GM21619 (cell line): Measurements from ENCODE around the gene HLF.

ENCODE experiments used
- ATAC-seq: cut with Tn5 transposase; IDR thresholded peaks from one replicate; pipeline ENCODE4 v1.9.1; 2021; ENCODE audit not compliant: unreplicated experiment

Gene HLF

DNA sequence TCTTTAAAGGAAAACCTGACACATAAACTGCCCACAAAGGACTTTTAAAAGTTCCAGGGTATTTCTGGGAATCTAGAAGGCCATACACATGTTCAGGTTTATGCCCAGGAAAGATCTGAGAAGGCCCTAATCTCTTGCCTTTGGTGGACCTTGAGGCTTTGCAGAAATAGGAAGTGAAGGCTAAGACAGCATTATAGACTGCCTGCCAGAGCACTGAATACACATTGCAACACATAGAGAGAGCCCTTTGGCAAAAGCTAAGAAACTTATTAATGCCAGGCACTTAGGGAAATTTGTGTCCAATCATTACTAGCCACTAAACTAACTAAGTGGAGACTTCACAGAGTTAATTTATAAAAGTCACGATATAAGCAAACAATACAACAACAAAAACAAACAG, 86.5 kb downstream of the HLF start:
- no peak for ATAC-seq

GRCh38 chr17:55354010-55354409, 89.2 kb downstream of the HLF start:
- no peak for ATAC-seq

DNA sequence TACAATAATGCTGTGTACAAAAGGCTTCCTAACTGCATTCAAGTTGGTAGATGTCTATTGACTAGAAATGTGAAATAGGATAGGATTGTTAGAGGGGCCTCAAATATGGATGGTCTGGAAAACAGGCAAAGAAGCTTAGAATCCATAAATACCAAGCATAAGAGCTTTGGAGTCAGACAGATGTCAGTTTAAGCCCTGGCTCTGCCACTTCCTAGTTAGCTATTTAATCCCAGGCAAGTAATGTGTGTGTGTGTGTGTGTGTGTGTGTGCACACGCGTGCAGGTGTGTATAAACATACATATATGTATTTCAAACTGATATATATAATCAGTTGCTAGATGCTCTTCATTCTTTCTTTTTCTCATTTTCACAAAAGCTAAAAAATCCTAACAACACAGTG, 90.2 kb downstream of the HLF start:
- no peak for ATAC-seq

DNA sequence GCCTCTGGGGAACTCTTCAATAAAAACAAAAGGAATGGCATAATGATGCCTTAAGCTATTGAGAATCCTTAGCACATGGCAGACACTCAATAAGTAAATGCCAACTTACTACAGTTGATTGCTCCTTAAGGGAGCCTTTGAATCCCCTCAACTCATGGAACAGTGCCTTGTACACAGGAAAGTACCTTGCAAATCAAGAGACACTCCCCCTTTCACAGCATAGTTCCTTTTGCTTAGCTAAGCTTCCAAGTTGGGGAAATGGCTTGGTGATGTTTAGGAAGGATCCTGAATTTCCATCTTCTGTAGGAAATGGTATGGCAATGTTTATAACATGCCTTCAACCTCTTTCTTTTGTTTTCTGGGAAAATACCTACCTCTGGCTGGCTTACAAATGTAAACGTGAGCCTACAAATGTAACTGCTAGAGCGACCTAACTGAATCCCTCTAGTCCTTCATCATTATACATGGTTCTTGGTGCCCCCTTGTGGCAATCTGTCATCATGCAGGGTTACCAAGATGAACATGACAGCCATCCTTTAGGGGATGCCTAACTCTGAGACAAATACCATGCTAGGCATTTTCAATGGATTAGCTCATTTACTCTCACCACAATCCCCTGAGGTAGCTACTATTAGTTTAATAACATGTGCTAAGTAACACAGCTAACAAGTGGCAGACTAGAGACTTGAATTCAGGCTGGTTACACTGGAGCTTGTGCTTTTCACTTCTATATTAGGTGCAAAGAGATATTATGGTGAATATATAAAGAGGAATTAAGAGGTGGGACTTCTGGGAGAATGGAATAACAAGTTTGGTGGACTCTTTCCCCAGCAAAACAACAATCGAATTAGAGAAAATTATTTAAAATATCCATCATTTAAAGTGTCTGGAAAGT, 91.9 kb downstream of the HLF start:
- peak; percentile 97 for ATAC-seq

- no peak for ATAC-seq
These were observed 96.2 kb downstream of the HLF start for GRCh38 chr17:55360971-55361370.

DNA sequence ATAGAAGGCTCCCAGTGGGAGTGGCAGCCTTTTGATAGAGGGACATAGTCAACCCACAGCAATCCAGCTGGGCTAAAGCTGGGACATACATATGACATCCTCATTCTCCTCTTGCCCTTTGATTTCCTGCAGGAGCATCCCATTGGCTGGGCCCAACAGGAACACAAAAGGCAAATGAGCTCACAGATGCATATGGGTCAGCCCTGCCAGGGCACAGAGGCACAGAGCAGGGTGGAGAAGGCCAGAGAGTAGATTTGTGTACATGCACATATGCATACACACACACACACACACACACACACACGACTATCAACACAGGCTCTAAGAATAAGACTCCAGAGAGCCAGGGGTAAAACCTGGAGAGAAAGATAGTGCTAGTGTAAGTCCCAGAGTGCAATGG, 98.3 kb downstream of the HLF start:
- ATAC-seq, result no peak

DNA sequence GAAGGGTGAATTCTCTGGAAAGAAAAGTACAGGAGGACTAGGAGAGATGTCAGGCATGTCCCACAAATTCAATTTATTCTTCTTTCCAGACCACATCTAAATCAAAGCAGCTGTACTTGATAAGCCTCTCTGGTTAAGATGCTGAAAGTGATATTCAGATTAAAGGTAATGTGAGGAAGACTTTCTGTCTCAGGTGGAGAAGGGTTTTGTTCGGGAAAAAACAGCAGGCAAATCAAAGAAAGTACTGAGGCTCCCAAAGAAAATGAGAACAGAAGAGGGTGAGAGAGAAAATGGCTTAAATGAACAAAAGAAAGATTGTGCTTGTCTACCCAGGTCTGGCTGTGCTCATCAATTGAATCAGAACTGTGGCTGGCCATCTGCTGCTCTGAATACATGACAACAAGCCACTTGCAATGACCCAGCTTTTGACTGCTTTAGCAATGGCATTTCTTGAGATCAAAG, 101.3 kb downstream of the HLF start:
- no peak for ATAC-seq

DNA sequence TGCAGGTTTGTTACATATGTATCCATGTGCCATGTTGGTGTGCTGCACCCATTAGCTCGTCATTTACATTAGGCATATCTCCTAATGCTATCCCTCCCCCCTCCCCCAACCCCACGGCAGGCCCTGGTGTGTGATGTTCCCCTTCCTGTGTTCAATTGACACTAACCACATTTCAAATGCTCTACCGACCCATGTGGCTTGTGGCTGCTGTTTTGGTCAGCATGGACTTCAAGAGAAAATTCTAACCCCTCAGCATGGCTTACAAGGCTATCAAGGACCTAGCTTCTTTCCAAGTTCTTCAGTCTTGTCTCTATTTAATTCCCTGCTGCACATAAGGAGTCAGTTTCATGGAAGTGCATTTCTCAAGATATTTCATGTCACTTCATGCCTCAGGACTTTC, 103.9 kb downstream of the HLF start:
- no peak for ATAC-seq
